ENCODE results near the gene XCL1. TPM values are rescaled to one million over a fixed set of nuclear protein-coding genes. Genes with fewer than 3 reads are reported as not detected.

XCL1 gene
- total RNA-seq, 1 donor from 2014 or later, result not detected

- Histone ChIP-seq H3K27me3 (no peaks in the 10 kb centered on the region), H3F3A (ENCODE audit: low read depth) (no peaks in the 10 kb centered on the region), H4K20me1 (ENCODE audit: low read depth) (no peaks in the 10 kb centered on the region), H2AFZ (replicated peaks) (no peak overlapping the region), H3K79me2 (ENCODE audit: low read depth) (no peaks in the 10 kb centered on the region), H3K4me3 (no peak overlapping the region), H3K27ac (no peak overlapping the region), H3K4me2 (no peak overlapping the region), H3K9ac (no peak overlapping the region), H3K36me3 (no peaks in the 10 kb centered on the region), H3K4me1 (no peaks in the 10 kb centered on the region), H3K9me3 (ENCODE audit: low read depth) (no peaks in the 10 kb centered on the region)
- no peaks in the 10 kb centered on the region for H3K9me3 Mint-ChIP-seq
- H3K36me3 Mint-ChIP-seq, result no peaks in the 10 kb centered on the region
- DNase-seq (ENCODE audit: low spot score), result no peak
- H3K27me3 Mint-ChIP-seq (ENCODE audit: insufficient read depth, low read depth), result no peaks in the 10 kb centered on the region
- H3K27ac Mint-ChIP-seq, result no peak overlapping the region
- no peak overlapping the region for H3K4me3 Mint-ChIP-seq
- H3K4me1 Mint-ChIP-seq, result peaks cover 3% of the 10 kb centered on the region
- TF ChIP-seq EZH2 (IDR thresholded peaks at IDR 0.05) (no peak), EZH2phosphoT487 (IDR thresholded peaks at IDR 0.05) (no peak)
Observed at GRCh38 chr1:168581817-168582572, 5.6 kb downstream of the XCL1 start.

DNA sequence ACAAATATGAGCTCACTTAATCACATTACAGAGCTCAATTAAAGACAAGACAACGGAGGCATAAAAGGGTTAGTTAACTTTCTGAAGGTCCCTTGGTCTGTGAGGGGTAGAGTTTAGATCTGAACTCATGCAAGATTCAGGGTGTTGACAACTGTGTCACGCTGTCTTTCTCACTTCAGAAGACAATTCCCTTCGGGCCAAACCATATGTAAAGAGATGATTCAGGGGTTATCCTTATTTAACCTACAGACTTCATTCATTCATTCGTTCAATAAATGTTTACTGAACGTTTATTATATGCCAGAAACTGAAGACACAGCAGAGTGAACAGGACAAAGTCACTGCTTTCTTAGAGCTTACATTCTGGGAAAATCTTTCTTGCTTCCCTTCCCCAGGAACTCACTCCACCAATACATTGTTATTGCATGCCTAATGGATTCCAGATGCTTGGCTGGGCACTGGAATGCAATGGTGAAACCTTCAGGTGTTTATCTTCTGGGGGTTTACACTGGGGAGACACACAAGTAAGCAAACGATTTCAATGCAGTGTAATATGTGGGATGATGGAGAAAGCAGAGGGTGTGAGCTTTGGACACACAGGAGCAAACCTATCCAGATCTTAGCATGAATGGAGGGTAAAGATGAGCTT, 6.4 kb downstream of the XCL1 start:
- Histone ChIP-seq H4K20me1 (ENCODE audit: low read depth) (no peaks in the 10 kb centered on the region), H3K4me1 (no peaks in the 10 kb centered on the region), H3K36me3 (no peaks in the 10 kb centered on the region), H3K27ac (no peak overlapping the region), H3K79me2 (ENCODE audit: low read depth) (no peaks in the 10 kb centered on the region), H3K4me2 (no peak overlapping the region), H3F3A (ENCODE audit: low read depth) (no peaks in the 10 kb centered on the region), H2AFZ (replicated peaks) (no peak overlapping the region), H3K27me3 (no peaks in the 10 kb centered on the region), H3K9me3 (ENCODE audit: low read depth) (no peaks in the 10 kb centered on the region), H3K4me3 (no peak overlapping the region), H3K9ac (no peak overlapping the region)
- H3K9me3 Mint-ChIP-seq, result no peaks in the 10 kb centered on the region
- H3K4me3 Mint-ChIP-seq, result no peak overlapping the region
- no peaks in the 10 kb centered on the region for H3K36me3 Mint-ChIP-seq
- H3K27me3 Mint-ChIP-seq (ENCODE audit: insufficient read depth, low read depth), result no peaks in the 10 kb centered on the region
- TF ChIP-seq EZH2 (IDR thresholded peaks at IDR 0.05) (no peak), EZH2phosphoT487 (IDR thresholded peaks at IDR 0.05) (no peak)
- TF ChIP-seq, protein P1, sequence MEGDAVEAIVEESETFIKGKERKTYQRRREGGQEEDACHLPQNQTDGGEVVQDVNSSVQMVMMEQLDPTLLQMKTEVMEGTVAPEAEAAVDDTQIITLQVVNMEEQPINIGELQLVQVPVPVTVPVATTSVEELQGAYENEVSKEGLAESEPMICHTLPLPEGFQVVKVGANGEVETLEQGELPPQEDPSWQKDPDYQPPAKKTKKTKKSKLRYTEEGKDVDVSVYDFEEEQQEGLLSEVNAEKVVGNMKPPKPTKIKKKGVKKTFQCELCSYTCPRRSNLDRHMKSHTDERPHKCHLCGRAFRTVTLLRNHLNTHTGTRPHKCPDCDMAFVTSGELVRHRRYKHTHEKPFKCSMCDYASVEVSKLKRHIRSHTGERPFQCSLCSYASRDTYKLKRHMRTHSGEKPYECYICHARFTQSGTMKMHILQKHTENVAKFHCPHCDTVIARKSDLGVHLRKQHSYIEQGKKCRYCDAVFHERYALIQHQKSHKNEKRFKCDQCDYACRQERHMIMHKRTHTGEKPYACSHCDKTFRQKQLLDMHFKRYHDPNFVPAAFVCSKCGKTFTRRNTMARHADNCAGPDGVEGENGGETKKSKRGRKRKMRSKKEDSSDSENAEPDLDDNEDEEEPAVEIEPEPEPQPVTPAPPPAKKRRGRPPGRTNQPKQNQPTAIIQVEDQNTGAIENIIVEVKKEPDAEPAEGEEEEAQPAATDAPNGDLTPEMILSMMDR (IDR thresholded peaks at IDR 0.05), result no peak
- no peak for DNase-seq (ENCODE audit: low spot score)
- H3K4me1 Mint-ChIP-seq, result peaks cover 3% of the 10 kb centered on the region
- no peak overlapping the region for H3K27ac Mint-ChIP-seq

DNA sequence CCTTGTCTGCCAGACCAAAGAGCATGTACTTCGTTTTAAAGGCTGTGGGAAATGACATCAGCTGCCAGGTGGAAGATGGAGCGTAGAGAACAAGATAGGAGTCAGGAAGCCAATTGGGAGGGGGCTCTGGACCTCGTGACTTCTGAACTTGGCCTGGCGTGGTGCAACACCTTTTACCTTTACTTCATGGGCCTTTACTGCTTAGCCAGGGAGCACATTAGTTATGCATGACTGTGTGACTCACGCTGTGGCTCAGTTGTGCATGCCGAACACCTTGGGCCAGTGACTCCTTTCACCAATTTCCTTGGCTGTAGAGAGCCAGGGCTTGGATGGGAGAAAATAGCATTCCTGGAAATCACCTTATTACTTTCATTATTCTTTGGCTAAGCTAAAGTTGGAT, 7.2 kb downstream of the XCL1 start:
- Mint-ChIP-seq H3K4me1 (peaks cover 3% of the 10 kb centered on the region), H3K27ac (no peak overlapping the region), H3K4me3 (no peak overlapping the region), H3K9me3 (no peaks in the 10 kb centered on the region), H3K36me3 (no peaks in the 10 kb centered on the region), H3K27me3 (ENCODE audit: insufficient read depth, low read depth) (no peaks in the 10 kb centered on the region)
- H2AFZ ChIP-seq (replicated peaks), result no peak overlapping the region
- H3F3A ChIP-seq (ENCODE audit: low read depth), result no peaks in the 10 kb centered on the region
- no peaks in the 10 kb centered on the region for H3K9me3 ChIP-seq (ENCODE audit: low read depth)
- no peaks in the 10 kb centered on the region for H3K79me2 ChIP-seq (ENCODE audit: low read depth)
- H3K4me1 ChIP-seq, result no peaks in the 10 kb centered on the region
- H3K4me3 ChIP-seq, result no peak overlapping the region
- no peaks in the 10 kb centered on the region for H4K20me1 ChIP-seq (ENCODE audit: low read depth)
- no peaks in the 10 kb centered on the region for H3K36me3 ChIP-seq
- no peak for DNase-seq (ENCODE audit: low spot score)
- H3K27ac ChIP-seq, result no peak overlapping the region
- H3K27me3 ChIP-seq, result no peaks in the 10 kb centered on the region
- TF ChIP-seq, protein P1 (IDR thresholded peaks at IDR 0.05), result no peak
- TF ChIP-seq EZH2phosphoT487 (IDR thresholded peaks at IDR 0.05), result no peak
- TF ChIP-seq EZH2 (IDR thresholded peaks at IDR 0.05), result no peak
- no peak overlapping the region for H3K9ac ChIP-seq
- no peak overlapping the region for H3K4me2 ChIP-seq

- Histone ChIP-seq H3K9me3 (ENCODE audit: low read depth) (no peaks in the 10 kb centered on the region), H3F3A (ENCODE audit: low read depth) (no peaks in the 10 kb centered on the region), H3K4me1 (no peaks in the 10 kb centered on the region), H3K4me3 (no peak overlapping the region), H3K27me3 (no peaks in the 10 kb centered on the region), H3K4me2 (no peak overlapping the region), H2AFZ (replicated peaks) (no peak overlapping the region), H4K20me1 (ENCODE audit: low read depth) (no peaks in the 10 kb centered on the region), H3K36me3 (no peaks in the 10 kb centered on the region), H3K9ac (no peak overlapping the region), H3K27ac (no peak overlapping the region), H3K79me2 (ENCODE audit: low read depth) (no peaks in the 10 kb centered on the region)
- H3K27ac Mint-ChIP-seq, result no peak overlapping the region
- TF ChIP-seq EZH2phosphoT487 (IDR thresholded peaks at IDR 0.05) (no peak), EZH2 (IDR thresholded peaks at IDR 0.05) (no peak)
- TF ChIP-seq, protein P1 (IDR thresholded peaks at IDR 0.05), result no peak
- H3K36me3 Mint-ChIP-seq, result no peaks in the 10 kb centered on the region
- no peak for DNase-seq (ENCODE audit: low spot score)
- no peaks in the 10 kb centered on the region for H3K27me3 Mint-ChIP-seq (ENCODE audit: insufficient read depth, low read depth)
- no peak overlapping the region for H3K4me3 Mint-ChIP-seq
- peaks cover 3% of the 10 kb centered on the region for H3K4me1 Mint-ChIP-seq
- H3K9me3 Mint-ChIP-seq, result no peaks in the 10 kb centered on the region
Observed at GRCh38 chr1:168585191-168585590, 8.8 kb downstream of the XCL1 start.

Data from neural progenitor cell (in vitro differentiated cells).